Endothelial cell (in vitro differentiated cells): ENCODE measurements around the gene PDS5B. TPM values are rescaled to one million over a fixed set of nuclear protein-coding genes. Genes with fewer than 3 reads are reported as not detected.
"Not testable (repeated sequence)": the region's sequence is repeated elsewhere in the genome, so short reads cannot be mapped to it uniquely, and the experiment has no call there.

Experiments
- DNase-seq: peaks from one replicate; pipeline ENCODE4 v3.0.0; 2021; ENCODE audit warnings: low spot score
- H3K27ac Mint-ChIP-seq: one replicate; pipeline ENCODE4 v1.8.0; 2021; ENCODE audit warnings: mixed read lengths, inconsistent platforms; ENCODE audit not compliant: unreplicated experiment
- H3K27me3 Mint-ChIP-seq: one replicate; pipeline ENCODE4 v1.8.0; 2021; ENCODE audit warnings: mild to moderate bottlenecking, moderate library complexity, mixed read lengths, inconsistent platforms; ENCODE audit not compliant: unreplicated experiment
- H3K36me3 Mint-ChIP-seq: one replicate; pipeline ENCODE4 v1.8.0; 2021; ENCODE audit warnings: mild to moderate bottlenecking, low read depth, mixed read lengths, inconsistent platforms; ENCODE audit not compliant: unreplicated experiment
- H3K4me1 Mint-ChIP-seq: one replicate; pipeline ENCODE4 v1.8.0; 2021; ENCODE audit warnings: mild to moderate bottlenecking, mixed read lengths, inconsistent platforms; ENCODE audit not compliant: unreplicated experiment
- H3K4me3 Mint-ChIP-seq: one replicate; pipeline ENCODE4 v1.8.0; 2021; ENCODE audit warnings: mild to moderate bottlenecking, mixed read lengths, inconsistent platforms; ENCODE audit not compliant: unreplicated experiment
- H3K9me3 Mint-ChIP-seq: one replicate; pipeline ENCODE4 v1.8.0; 2021; ENCODE audit warnings: mixed read lengths, inconsistent platforms; ENCODE audit not compliant: unreplicated experiment
- CTCF ChIP-seq: fragments of 200-600 bp; sonication (generic); IDR thresholded peaks from one replicate; pipeline ENCODE4 v1.5.0; 2021; ENCODE audit warnings: antibody characterized with exemption; ENCODE audit not compliant: unreplicated experiment
- total RNA-seq: library from RNA; stranded (reverse); fragmentation: NEBNext Ultra II Directional; extraction: Animal tissue kit (Norgen Biotek cat#: 25700); gene quantifications from one replicate; pipeline ENCODE4 v1.2.1, GENCODE V29; 2021; ENCODE audit not compliant: unreplicated experiment

PDS5B gene
- total RNA-seq, 1 donor from 2014 or later = 72.3 TPM

- TF ChIP-seq CTCF = no peak
- H3K9me3 Mint-ChIP-seq = no peaks in the 10 kb centered on the region
These were observed 101.0 kb downstream of the PDS5B start for GRCh38 chr13:32687275-32687674.

DNA sequence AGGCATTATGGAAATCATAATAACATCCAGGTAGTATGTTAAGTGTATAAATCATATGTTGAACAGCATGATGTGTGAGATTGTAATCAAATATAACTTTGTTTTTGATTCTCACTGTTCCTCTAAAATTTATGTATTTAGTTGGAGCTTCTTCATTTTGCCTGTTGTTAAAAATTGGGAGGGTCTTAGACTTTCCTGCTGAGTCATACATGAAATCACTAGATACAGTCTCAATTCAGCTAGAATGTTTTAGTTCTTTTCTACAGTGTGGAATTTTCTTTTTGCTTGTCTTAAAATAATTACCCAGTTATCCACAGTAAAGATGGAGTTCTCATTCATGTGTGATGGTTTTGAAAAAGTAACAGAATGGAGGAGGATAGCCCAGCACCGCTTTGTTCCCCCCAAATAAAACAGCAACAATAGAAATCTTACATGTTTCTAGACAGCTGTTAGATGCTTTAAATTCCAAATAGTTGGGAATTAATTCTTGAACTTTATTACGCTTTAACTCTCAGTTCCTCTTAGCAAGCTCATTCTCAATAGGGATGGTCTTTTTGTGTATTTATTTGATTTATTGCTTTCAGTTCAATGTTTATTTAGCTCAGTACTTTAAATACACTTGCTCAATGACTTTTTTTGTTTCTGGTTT lies 109.5 kb downstream of the PDS5B start:
- H3K27ac Mint-ChIP-seq = no peak overlapping the region
- H3K27me3 Mint-ChIP-seq = no peaks in the 10 kb centered on the region
- no peak overlapping the region for H3K4me3 Mint-ChIP-seq
- H3K9me3 Mint-ChIP-seq = no peaks in the 10 kb centered on the region
- H3K4me1 Mint-ChIP-seq = no peaks in the 10 kb centered on the region
- H3K36me3 Mint-ChIP-seq = no peaks in the 10 kb centered on the region
- TF ChIP-seq CTCF = no peak
- DNase-seq = no peak

More at GRCh38 chr13:32687275-32687674, 101.0 kb downstream of the PDS5B start:
- no peaks in the 10 kb centered on the region for H3K27me3 Mint-ChIP-seq
- DNase-seq = no peak
- H3K4me1 Mint-ChIP-seq = peaks cover 6% of the 10 kb centered on the region
- peaks cover 8% of the 10 kb centered on the region for H3K36me3 Mint-ChIP-seq
- no peak overlapping the region for H3K27ac Mint-ChIP-seq
- H3K4me3 Mint-ChIP-seq = no peak overlapping the region

GRCh38 chr13:32707471-32707870 lies 121.2 kb downstream of the PDS5B start:
- Mint-ChIP-seq H3K27ac (no peak overlapping the region), H3K4me3 (no peak overlapping the region), H3K9me3 (no peaks in the 10 kb centered on the region), H3K27me3 (no peaks in the 10 kb centered on the region), H3K4me1 (no peaks in the 10 kb centered on the region), H3K36me3 (peaks cover 26% of the 10 kb centered on the region)
- DNase-seq = no peak
- no peak for TF ChIP-seq CTCF

- no peak for DNase-seq
- TF ChIP-seq CTCF = no peak
- H3K27ac Mint-ChIP-seq = no peak overlapping the region
- H3K36me3 Mint-ChIP-seq = peaks cover 54% of the 10 kb centered on the region
- H3K4me1 Mint-ChIP-seq = no peaks in the 10 kb centered on the region
- peaks cover 4% of the 10 kb centered on the region for H3K27me3 Mint-ChIP-seq
- H3K4me3 Mint-ChIP-seq = no peak overlapping the region
- H3K9me3 Mint-ChIP-seq = peaks cover 13% of the 10 kb centered on the region
These were observed 127.1 kb downstream of the PDS5B start for GRCh38 chr13:32713397-32713796.

GRCh38 chr13:32716201-32716600 lies 129.9 kb downstream of the PDS5B start:
- DNase-seq = not testable (repeated sequence)
- H3K36me3 Mint-ChIP-seq = peaks cover 54% of the 10 kb centered on the region

More at GRCh38 chr13:32716201-32716600, 129.9 kb downstream of the PDS5B start:
- not testable (repeated sequence) for H3K4me1 Mint-ChIP-seq, H3K4me3 Mint-ChIP-seq, H3K27me3 Mint-ChIP-seq, H3K27ac Mint-ChIP-seq
- peaks cover 13% of the 10 kb centered on the region for H3K9me3 Mint-ChIP-seq
